Activated CD4-positive, alpha-beta T cell treated with anti-CD3 and anti-CD28 coated beads, Interleukin-2, Interleukin-6, amounts not matched to agents 100 ng/mL and 50 ng/mL, durations not matched to agents 16 hours and 8 hours (primary cell): ENCODE measurements around the gene FZD7.

ENCODE experiments used
- DNase-seq: peaks from one replicate; pipeline ENCODE4 v3.0.0-alpha.2; 2020

The FZD7 gene

DNA sequence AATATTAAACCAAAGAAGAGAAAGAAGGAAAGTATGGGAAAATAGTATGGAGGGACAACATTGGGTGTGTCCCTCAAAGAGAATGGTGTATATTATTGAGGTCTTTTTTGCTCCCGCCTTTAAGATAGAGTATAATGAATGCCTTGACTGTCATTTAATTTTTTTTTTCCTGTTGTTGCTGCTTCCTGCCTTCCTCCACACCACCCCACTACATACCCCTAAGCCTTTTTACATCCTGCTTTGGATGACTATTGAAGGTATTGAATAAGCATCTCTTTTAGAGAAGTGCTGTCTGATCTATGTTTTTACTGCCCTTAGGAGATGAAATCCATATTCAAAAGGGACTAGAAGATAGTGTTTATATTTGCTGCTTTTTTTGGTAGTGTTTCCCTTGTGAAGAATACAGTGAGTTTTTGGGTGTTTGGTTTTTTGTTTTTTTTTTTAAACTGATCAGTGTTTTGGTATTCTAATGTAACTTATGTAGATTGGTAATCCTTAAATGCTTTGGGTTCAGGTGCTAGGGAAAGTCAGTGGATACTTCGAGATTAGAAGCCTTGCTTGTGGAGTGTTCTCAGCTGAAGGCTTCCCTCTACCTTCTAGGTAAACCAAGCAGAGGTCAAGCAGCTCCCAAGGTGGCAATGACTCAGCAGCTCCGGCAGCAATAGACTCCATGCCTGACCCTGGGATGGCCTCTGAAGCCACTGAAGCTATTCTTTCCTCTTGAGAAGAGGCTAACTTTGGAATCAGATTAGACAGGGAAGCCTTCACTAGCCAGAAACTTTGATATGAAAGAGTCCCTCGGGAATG is 5.0 kb downstream of the FZD7 start:
- no peak for DNase-seq

DNA sequence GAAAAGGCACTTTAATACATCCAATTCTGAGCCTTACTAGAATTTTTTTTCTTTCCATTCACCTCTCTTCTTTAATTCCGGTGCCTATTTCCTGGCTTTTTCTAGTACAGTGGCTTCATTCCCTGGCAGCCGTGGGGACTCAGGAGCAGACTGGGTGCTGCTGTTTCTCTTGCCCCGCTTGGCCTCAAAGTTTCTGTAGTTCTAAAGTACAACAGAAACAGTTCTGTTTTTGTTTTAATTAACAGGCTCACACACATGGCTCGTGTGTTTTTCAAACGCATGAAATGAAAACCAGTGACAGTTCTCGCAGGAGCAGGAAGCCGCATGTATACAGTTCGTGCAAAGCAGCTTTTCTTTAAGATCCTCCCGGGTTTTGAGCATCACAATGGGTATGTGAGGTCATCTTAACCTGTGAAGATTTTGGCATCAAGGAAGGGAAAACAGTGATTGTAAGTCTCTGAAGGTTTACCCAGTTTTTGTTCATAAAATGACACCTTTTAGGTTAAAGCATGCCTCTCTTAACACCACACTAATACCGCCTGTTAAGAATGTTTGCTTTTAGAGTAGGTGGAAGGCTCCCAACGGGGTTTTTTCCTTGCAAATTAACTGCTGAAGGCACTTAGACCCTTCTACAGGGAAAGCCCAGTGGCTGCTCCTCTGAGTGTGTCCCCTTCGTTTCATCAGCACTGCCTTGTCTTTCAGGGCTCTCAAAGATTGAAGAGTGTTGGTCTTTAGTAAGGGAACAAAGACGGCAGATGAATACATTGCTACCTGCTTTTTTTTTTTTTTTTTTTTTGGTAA is 5.8 kb downstream of the FZD7 start:
- no peak for DNase-seq

DNA sequence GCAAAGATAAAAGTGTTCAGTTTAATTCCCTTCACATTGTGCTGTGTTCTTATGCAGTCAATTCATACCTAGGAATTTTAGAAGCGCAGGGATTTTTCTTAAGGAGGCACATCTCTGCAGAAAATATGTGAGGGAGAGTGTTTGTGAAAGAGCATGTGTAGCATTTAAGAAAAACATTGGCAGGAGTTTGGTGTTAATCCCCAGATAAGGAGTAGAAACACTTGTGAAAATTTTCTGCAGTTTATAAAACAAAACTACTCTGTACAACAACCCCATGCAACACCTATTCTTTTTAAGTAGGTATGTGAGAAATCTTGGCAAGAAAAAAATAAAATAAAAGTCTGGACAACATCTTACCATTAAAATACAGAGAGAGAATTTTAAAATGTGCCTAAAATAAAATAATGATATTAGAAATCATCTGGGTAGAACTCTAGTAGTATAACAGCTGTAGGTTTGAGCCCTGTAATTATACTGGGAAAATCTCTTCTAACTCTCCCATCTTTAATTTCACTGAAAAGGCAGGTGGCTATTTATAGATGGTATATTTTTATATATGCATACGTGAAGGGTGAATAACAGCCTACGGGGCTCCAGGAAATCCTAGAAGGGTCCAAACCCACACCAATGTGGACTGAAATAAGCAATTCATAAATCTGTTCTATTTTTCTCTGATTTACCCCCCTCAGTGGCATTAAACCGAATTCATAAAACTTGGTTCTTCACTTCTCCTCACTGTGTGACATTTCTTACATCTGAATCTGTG is 6.6 kb downstream of the FZD7 start:
- no peak for DNase-seq

DNA sequence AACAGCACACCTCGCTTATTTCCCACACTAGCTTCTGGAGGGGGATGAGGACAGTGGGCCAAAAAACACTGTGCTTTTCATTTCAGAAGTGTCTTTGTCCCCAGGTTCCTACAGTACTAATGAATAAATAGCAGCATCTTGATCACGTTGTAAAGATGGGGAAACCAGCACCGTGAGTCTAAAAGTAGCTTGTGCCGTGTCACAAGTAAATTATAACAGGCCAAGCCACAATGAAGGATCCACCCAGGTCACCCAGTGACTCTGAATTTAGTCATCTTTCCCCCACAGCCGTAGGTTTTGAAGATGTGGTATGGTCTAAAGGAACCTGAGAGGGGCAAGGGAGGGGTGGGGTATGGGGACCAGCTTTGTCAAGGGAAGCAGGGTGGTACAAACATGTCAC is 8.8 kb downstream of the FZD7 start:
- no peak for DNase-seq

DNA sequence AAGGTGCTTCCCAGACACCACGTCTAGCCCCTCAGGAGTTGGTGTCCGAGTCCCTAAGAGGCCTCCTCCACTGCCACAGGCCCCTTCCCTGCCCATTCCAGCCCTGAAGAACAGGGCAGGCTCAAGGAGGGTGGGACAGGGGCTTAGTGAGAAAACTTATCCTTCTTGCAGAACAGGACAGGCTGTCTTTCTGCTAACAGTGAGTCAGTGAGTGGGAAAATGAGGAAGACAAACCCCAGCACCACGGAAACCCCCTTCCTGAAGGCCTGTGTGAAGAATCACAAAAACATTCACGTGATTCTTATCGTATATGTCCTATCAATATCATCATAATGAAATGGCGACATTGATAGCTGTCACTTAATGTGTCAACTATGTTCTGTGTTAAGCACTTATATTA is 9.8 kb downstream of the FZD7 start:
- DNase-seq: no peak

DNA sequence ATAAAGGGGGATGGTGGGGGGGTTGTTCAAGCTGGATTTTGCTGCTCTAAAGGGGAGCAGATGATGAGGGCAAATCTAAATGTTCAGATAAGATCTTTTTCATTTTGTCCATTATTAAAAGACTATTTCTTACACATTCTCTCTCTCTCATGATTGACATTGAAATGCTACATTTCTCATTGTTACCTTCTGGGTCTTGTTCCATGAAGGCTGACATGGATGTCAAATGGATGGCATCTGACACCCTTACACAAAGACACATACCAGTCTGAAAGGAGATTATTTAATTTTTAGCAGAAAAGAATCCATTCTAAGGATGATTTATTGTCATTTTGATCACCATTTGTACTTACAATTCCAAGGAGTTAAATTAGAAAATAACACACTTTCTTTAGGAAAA is 11.1 kb downstream of the FZD7 start:
- no peak for DNase-seq

DNA sequence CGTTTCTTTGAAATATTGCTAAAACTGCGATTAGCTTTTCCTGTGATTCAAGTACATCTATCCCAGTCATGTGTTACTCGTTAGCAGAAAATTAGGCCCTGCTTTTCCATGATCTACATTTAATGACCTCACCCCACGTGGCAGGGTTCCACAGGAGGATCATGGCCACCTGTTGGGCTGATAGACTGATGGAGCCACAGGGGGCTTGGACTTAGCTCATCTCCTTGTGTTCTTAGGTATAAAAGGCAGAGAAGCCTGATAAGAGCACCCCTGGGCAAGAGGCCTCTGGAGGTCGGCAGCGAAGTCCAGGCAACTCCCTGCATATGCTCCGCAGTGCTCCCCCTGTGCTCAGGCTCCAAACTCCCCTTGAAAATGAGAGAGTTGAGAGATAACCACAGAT is 12.9 kb downstream of the FZD7 start:
- no peak for DNase-seq

DNA sequence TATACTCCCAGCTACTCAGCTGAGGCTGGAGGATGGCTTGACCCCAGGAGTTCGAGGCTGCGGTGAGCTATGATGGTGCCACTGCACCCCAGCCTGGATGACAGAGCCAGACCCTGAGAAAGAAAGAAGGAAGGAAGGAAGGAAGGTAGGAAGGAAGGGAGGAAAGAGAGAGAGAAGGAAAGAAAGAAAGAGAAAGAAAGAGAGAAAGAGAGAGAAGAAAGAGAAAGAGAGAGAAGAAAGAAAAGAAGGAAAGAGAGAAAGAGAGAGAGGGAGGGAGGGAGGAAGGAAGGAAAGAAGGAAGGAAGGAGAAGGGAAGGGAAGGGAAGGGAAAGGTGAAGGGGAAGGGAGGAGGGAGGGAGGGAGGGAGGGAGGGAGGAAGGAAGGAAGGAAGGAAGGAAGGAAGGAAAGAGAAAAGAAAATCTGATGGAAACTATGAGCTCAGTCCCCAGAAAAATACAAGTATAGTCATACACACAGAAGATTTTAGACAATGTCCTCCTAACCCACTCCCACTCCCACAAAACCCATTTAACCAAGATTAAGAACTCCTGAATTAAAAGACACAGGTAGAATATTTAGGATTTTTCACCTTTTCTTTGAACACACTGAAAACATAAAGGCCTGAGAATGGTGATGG is 15.6 kb downstream of the FZD7 start:
- DNase-seq: no peak

DNA sequence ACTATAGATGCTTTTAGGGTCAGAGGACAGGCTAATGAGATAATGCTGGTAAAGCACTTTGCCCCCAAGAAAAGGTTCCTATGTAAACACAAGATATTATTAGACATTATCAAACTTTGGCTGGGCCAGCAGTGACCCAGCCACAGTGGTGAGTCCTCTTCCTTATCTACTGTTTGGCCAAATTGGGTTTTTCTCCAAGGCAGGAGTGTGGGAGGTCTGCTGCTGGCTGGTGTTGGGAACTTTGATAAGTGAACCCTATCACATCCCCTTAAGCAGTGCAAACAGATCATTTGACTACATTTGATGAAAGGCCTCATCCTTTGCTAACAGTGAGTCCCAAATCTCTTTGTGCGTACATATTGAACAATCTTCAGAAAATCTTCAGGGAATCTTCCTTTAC is 16.2 kb downstream of the FZD7 start:
- DNase-seq: no peak

DNA sequence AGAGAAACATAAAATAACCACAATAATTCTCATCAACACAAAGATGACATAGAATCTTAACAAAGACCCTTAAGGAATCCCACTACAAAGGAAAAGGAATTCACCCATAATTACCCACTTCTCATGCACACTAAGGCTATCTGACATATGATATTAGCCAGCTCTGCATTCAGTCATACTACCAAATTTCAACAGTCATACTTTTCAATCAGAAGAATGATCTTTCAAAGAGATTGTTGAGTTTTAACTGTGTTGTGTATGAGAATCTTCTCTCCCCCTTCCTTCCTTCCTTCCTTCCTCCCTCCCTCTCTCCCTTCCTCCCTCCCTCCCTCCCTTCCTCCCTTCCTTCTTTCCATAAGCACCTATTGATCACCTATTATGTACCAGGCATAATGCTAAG is 17.0 kb downstream of the FZD7 start:
- no peak for DNase-seq

DNA sequence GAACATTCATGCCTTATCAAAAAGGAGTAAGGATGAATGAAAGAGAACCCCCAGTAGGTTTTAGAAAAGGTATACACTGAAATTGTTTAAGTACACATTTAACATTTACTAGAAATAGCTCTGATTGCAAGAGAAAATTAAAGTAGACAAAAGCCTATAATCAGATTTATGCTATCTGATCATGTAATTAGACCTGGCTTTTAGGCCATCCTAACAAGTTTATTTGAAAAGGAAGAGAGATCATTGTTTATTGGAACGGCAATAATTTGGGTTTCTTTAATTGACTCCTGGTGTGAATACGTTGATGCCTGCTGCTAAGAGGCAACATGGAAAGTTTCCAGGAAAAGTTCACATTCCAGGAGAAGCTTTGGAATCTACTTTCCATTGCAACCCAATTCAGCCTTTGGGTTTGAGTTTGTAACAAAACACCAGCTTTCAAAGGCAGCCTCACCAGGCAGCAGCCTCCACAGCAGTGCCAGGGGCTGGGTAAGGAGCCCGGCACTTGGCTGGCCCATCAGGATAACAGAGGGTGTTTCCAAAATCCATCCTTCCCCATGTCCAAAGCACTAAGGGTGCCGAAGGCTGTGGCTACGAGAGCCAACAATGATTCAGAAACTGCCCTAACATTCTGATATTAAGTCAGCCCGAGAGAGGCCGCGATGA is 18.0 kb downstream of the FZD7 start:
- no peak for DNase-seq

DNA sequence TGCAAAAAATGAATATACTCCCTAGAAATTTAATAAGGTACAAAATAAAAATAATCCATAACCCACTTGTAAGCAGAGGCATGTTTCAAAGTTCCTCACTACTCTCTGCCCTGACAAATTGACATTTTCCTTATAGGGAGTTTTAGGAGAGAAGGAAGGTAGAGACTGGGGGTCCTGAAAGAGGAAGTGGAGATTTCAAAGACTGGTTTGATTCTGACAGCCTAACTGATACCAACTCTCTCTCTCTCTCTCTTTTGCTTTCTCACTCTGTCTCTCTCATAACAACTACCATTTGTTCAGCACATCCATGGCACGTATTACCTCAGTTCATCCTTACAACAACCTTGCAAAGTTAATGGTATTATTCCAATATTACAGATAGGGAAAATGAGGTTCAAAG is 18.6 kb downstream of the FZD7 start:
- no peak for DNase-seq

DNA sequence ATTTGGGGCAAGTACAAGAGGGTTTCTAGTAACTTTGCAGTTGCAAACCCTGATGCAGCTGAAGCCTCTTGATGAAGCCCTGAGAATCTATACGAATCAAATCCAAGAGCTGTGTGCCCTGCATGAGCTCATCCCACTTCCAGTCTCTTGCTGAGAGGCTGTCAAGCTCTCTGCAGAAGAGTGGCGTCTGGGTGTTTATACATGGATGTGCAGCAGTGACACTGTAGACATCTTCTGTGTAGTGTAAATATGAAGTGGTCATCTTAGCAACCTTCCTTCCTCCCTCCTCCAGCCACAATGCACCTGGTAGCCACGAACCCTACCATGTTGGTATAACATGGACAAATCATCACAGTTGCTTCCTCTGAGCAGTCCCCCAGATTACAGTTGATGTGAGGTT is 21.0 kb downstream of the FZD7 start:
- no peak for DNase-seq

DNA sequence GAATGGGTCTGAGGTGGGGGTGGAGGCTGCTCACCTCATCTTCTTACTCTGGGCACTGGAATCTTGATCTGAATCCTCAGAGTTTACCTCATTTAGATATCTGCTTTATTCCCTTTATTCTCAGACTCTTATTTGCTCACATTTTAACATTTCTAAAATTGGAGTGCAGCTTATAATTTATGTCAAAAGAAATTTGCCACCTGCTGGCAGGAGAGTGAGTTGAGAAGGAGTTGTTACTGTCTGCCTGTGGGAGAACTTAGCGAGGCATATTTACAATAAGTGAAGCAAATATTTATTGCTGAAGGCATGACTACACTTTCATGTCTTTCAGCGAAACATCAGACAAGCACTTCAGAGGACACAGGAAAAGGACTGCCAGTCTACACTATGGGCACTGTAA is 23.0 kb downstream of the FZD7 start:
- DNase-seq: no peak

DNA sequence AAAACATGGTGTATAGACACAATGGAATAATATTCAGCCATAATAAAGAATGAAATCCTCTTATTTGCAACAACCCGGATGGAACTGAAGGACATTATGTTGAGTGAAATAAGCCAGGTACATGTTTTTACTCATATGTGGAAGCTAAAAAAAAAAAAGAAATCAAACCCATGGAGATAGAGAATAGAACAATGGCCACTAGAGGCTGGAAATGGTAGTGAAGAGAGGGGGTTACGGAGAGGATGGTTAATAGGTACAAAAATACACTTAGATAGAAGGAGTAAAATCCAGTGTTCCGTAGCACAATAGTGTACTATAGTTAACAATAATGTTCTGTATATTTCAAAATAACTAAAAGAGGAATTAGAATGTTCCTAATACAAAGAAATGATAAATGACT is 26.6 kb downstream of the FZD7 start:
- no peak for DNase-seq

DNA sequence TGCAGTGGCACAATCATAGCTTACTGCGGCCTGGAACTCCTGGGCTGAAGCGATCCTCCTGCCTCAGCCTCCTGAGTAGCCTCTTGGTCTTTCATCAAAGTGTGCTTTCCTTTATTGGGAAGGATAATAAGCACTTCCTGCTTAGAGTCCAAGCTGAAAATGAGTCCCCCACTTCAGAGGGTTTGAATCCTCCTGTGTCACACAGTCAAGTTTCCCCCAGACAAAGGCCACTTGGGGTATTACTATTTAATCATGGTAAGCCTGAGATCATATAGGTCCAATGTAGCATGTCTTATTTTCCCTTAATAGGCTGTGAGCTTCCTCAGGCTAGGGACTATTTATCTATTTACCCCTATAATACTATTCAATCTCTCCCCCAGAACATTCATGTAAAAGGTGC is 28.0 kb downstream of the FZD7 start:
- no peak for DNase-seq

DNA sequence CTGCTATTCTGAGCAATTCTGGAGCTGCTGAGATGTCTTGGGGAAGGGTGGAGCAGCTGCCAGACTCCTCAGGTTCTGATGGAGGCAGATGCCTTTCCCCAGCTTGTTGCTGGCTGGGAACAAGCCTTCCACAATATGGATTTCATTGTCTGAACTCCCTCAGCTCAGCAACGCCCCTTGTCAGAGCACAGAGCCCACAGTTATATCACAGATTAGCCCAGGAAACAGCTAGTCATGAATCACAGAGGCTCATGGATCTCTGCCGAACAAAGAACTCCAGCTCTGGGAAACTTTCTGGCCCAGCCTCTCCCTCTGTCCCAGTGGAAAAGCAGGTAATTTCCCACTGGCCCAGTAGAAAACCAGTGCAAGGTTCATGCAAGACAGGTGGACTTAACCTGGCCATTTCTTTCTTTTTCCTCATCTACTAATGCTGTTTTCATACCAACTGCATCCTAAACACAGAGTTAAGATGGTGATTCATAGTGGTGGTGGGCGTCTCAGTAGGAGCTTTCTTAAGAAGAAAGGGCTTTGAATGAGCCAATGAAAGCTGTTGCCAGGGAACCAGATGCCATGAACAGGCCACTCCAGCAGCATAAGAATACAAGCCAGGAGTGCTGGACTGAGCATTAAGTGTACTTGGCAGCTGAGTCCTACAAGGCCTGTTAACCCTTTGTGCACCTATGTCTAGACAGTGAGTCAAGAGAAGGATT is 30.7 kb downstream of the FZD7 start:
- no peak for DNase-seq

DNA sequence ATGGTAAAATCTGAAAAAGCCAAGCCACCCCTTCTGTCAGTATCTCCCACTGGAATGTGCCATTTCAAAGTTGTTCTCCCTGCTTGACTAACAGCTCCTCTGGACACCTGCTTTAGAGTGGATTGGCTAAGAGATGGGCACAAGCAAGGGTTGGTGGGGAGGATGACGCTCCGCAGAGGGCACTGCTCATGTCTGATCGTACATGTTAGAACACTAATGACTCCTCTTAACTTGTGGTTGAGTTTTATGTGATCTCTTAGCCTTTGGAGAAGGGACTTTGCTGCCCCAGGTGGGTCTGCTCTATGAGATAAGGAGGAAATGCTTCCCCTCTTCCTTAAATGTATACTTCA is 31.2 kb downstream of the FZD7 start:
- no peak for DNase-seq

DNA sequence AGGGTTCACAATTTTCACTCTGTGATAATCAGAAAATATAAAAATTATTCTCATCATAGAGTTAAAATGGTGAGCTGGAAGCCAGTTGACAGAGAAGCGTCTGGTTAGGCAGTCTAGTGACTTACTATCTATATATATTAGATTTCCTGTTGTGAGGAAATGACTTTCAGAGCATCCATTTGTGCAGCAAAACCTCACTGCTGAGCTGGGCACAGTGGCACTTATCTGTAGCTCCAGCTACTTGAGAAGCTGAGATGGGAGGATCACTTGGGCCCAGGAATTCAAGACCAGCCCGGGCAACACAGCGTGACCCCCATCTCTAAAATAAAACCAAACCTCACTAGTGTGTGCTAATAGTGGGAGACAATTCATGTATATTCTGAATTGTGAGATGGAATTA is 32.2 kb downstream of the FZD7 start:
- DNase-seq: no peak

DNA sequence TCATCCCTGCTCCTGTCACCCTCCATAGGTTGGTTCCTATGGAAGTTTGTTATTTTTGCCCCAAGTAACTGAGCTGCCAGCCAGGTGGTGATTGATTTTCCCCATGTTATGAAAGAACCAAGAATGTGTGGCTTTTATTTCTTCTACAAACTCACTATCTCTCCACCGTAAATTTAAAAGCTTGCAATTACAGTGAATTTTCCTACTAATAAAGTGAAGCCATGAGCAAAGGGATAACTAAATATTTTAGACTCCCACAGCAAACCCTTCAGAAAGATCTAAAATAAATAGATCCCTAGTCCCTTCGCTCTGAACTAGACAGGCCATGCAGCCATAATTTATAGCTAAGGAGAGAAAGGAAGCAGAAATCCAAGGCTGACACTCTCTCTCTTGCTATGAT is 33.2 kb downstream of the FZD7 start:
- no peak for DNase-seq

DNA sequence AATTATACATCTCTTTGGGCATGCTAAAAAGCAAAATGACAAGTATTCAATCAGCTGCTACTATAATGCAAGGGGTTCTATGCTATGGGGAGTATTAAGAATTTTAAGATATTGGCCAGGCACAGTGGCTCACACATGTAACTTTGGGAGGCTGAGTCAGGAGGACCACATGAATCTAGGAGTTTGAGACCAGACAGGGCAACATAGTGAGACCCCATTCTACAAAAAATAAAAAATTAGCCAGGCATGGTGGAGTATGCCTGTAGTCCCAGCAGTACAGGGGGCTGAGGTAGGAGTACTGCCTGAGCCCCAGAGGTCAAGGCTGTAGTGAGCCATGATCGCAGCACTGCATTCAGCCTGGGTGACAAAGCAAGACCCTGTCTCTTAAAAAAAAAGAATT is 33.9 kb downstream of the FZD7 start:
- no peak for DNase-seq
